ENCODE results near the gene RMRP.

The RMRP gene

GRCh38 chr9:35635730-35636129, 22.1 kb downstream of the RMRP start:
- CTCF ChIA-PET: interaction anchor here (0.8 to 2.3 kb wide), 5 partner anchors 10 to 32 kb away, joined by 3 to 7 read pairs (median 4); no protein-coding TSS in a partner anchor
- no peak overlapping the region for H3K4me3 ChIP-seq (ENCODE audit: low read depth, low read length)
- POLR2A ChIA-PET: no interaction called here
- DNase-seq (ENCODE audit: low read depth, low spot score): no peak
- no peak for TF ChIP-seq CTCF (IDR thresholded peaks at IDR 0.05; ENCODE audit: insufficient read depth, low read length, missing control alignments)

- ChIA-PET POLR2A (no interaction called here), CTCF (interaction anchor here (0.7 to 2.8 kb wide), 6 partner anchors 13 to 32 kb away, joined by 3 to 12 read pairs (median 5); partner anchors contain the start of gene TESK1)
- no peak overlapping the region for H3K4me3 ChIP-seq (ENCODE audit: low read depth, low read length)
- no peak for DNase-seq (ENCODE audit: low read depth, low spot score)
- no peak for TF ChIP-seq CTCF (IDR thresholded peaks at IDR 0.05; ENCODE audit: insufficient read depth, low read length, missing control alignments)
Measured at GRCh38 chr9:35629597-35629996, 28.2 kb downstream of the RMRP start.

GRCh38 chr9:35628389-35628991, 29.3 kb downstream of the RMRP start:
- TF ChIP-seq CTCF (IDR thresholded peaks at IDR 0.05; ENCODE audit: insufficient read depth, low read length, missing control alignments): no peak
- no peak for DNase-seq (ENCODE audit: low read depth, low spot score)
- H3K4me3 ChIP-seq (ENCODE audit: low read depth, low read length): no peak overlapping the region
- CTCF ChIA-PET: interaction anchor here (0.7 to 4.1 kb wide), 8 partner anchors 12 to 33 kb away, joined by 3 to 13 read pairs (median 6); partner anchors contain the start of gene TESK1
- POLR2A ChIA-PET: no interaction called here

GRCh38 chr9:35627575-35627974, 30.2 kb downstream of the RMRP start:
- H3K4me3 ChIP-seq (ENCODE audit: low read depth, low read length): no peak overlapping the region
- ChIA-PET CTCF (interaction anchor here (1.6 to 4.1 kb wide), 3 partner anchors 14 to 20 kb away, joined by 7 to 13 read pairs (median 12); no protein-coding TSS in a partner anchor), POLR2A (no interaction called here)
- TF ChIP-seq CTCF (IDR thresholded peaks at IDR 0.05; ENCODE audit: insufficient read depth, low read length, missing control alignments): no peak
- DNase-seq (ENCODE audit: low read depth, low spot score): no peak

GRCh38 chr9:35619800-35620158, 38.0 kb downstream of the RMRP start:
- no peak for TF ChIP-seq CTCF (IDR thresholded peaks at IDR 0.05; ENCODE audit: insufficient read depth, low read length, missing control alignments)
- DNase-seq (ENCODE audit: low read depth, low spot score): no peak
- no peak overlapping the region for H3K4me3 ChIP-seq (ENCODE audit: low read depth, low read length)
- ChIA-PET CTCF (interaction anchor here (1.0 to 2.5 kb wide), 4 partner anchors 8 to 27 kb away, joined by 3 to 15 read pairs (median 7); partner anchors contain the start of gene TESK1), POLR2A (no interaction called here)

GRCh38 chr9:35618854-35619799, 38.7 kb downstream of the RMRP start:
- DNase-seq (ENCODE audit: low read depth, low spot score): no peak
- no peak overlapping the region for H3K4me3 ChIP-seq (ENCODE audit: low read depth, low read length)
- no peak for TF ChIP-seq CTCF (IDR thresholded peaks at IDR 0.05; ENCODE audit: insufficient read depth, low read length, missing control alignments)
- ChIA-PET POLR2A (no interaction called here), CTCF (interaction anchor here (1.0 to 2.5 kb wide), 4 partner anchors 8 to 27 kb away, joined by 3 to 15 read pairs (median 7); partner anchors contain the start of gene TESK1)
